DMS53 treated with DMSO at 0.1 percent for 48 hours (cell line): Measurements from ENCODE around the gene SRP68.

Source experiments
- DNase-seq: peaks from one replicate; lab custom pipeline; 2025; ENCODE audit not compliant: unreplicated experiment; lab: John Stamatoyannopoulos, UW

Gene SRP68

DNA sequence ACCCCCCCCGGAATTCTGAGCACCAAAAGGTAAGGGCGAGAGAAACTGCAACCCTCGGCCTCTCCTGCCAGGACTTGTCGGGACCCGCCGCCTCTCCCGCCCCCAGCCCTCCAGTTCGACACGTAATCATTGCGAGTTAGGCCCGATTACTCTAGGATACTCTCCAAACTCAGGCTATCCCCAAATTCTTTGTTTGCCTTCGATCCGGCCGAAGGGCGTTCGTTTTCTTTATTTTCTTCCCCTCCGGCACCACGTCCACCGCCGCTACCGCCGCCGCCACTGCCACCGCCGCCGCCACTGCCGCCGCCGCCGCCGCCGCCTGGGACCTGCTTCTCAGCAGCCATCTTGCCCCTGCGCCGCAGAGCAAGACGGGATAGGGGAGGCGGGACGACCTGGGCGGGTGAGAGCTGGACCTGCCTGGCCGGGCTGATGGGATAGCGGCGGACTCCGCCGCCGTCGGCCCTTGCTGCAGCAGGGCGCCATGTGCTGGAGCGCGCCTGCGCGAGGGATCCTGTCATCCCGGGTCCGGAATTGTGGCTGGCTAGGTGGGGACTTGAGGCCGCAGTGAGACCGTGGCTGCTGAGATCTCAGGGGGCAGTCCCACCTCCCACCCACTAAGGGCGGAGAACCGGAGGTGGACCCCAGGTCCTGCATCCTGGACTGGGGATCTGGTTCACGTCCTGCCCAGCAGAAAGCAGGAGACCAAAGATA, at the start of gene SRP68:
TSS of gene SRP68 (minus strand) at position 370 of the 711 bp plus-strand sequence. CDS start at position 344, 26 bp downstream.
- DNase-seq: peak; percentile 89

DNA sequence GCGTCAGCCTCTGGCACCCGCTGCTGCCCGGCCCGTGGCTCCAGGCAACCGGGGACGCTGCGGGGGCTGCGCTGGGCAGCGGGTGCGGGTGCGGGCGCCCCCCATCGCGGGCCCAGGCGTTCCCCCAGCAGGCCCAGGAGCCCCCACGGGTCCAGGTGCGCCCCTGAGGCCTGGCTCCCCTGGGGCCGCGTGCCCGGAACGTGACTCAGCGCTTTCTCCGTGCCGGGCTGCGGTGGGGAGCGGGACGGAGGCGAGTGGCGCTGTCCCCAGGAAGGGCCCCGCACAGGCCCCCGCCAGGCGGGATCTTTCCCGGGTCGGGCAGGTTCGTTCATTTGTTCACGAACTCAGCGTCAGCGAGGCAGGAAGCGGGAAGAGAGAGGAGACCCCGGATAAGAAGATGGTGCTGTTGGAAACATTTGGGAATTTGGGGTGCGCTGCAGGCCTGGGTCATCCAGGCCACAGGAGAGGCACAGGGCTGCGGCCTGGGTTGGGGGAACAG, 49.7 kb upstream of the SRP68 start:
- DNase-seq: no peak

DNA sequence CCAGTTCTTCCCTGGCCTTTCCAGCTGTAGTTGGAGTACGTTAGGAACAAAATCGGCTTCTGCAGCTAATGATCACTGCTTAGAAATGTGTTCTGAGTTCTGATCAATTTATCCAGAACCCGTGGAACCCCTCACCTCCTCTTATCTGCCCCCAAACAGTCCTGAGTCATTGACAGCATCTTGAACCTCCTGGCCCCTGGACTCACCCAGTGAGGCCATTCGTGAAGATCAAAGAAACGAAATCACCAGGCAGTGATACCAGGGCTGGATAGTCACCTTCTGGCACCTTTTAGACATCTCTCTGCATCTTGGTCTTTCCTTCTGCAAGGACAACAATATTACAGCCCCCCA, 48.3 kb upstream of the SRP68 start:
- no peak for DNase-seq

DNA sequence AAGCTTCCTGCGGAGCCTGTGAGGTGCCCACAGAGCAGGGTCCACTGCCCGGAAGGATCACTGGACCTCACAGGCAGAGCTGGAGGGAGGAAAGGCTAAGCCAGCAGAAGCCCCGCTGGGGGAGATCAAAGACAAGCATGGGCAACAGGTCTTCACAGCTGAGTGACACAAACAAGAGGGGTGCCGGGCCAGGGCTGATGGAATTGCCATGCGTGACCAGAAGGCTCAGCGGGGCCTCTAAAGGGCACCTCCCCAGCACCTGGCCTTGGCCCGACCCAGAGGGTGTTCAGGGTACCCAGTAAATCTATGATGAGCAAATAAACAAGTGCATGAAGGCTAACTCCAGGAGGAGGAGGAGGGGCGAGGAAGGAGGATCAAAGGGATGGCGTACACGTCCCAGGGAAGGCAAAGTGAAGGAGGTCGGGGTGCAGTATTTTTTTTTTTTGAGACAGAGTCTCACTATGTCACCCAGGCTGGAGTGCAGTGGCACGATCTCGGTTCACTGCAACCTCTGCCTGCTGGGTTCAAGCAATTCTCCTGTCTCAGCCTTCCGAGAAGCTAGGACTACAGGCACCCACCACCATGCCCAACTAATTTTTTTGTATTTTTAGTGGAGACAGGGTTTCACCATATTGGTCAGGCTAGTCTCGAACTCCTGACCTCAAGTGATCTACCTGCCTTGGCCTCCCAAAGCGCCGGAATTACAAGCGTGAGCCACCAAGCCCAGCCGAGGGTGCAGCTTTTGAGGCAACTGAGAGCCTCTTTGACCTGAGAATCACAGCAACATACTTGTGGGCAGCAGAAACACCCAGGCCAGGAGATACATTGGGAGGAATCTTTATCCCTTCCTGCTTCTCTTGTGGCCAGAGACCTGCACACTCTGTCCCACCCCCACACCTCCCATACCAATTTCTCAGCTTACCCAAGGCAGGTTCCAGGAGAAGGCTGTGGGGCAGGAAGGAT, 47.4 kb upstream of the SRP68 start:
- no peak for DNase-seq

DNA sequence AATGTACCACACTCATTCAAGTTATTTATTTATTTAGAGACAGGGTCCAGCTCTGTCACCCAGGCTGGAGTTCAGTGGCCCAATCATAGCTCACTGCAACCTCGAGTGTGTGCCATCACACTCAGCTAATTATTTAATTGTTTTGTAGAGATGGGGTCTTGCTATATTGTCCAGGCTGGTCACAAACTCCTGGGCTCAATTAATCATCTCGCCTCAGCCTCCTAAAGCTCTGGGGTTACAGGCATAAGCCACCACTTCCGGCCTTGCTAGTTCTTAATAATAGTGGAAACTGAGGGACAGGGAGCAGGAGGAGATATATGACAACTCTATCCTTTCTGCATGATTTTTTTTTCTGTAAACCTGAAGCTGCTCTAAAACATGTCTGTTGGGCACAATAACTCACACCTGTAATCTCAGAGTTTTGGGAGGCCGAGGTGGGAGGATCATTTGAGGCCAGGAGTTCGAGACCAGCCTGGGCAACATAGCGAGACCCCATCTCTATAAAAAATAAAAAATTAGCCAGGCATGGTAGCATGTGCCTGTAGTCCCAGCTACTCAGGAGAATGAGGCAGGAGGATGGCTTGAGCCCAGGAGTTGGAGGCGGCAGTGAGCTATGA, 42.9 kb upstream of the SRP68 start:
- DNase-seq: no peak

DNA sequence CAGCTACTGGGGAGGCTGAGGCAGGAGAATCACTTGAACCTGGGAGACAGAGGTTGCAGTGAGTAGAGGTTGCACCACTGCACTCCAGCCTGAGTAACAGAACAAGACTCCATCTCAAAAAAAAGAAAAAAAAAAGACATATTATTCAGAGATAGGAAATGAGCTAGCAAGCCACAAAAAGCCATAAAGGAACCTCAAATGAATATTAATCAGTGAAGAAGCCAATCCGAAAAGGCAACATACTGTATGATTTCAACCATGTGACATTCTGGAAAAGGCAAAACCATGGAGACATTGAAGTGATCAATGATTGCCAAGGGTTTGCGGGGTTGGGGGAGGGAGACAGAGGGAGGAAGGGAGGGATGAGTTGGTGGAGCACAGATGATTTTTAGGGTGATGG, 39.6 kb upstream of the SRP68 start:
- no peak for DNase-seq

DNA sequence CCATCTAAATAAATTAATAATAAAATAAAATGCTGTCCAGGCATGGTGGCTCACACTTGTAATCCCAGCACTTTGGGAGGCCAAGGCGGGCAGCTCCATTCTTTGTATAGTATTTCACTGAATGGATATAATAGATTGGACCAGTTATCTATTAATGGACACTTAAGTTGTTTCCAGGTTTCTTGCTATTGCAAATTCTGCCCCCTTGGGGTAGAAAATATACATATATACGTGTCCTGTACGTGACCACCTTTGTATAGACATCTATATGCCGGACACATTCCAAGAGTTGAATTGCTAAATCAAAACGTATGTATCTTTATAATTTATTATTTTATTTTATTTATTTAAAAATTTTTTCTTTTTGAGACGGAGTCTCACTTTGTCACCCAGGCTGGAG, 35.2 kb upstream of the SRP68 start:
- DNase-seq: no peak

DNA sequence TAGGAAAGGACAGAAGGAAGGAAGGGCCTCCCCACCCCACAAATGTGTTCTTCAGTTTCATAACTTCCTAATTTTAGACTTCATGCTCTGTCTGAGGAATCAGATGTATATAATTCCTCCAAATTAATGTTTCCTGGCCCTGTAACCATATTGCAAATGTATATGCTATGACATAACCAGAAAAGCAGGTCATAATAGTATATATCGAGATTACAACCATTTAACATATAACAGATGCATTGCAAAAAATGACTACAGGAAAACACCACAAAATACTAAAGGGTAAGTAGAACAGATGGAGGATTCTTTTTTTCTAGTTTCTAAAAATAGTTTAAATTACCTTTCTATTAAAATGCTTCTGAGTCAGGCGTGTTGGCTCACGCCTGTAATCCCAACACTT, 34.4 kb upstream of the SRP68 start:
- DNase-seq: no peak

DNA sequence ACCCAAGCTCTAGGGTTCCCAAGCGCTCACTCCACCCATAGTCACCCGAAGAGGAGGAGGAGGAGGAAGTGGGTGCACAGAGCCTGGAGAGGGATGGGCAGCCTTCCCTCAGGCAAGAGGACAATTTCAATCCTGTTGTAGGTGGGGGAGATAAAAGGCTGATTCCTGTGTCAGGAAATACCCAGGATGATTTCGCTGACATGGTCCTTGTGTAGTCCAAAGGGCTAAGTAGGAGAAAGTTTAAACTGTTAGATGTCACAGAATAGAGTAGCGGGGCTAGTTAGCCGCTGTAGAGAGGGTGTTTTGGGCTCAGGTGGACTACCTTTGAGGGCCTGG, 32.5 kb upstream of the SRP68 start:
- DNase-seq: no peak

DNA sequence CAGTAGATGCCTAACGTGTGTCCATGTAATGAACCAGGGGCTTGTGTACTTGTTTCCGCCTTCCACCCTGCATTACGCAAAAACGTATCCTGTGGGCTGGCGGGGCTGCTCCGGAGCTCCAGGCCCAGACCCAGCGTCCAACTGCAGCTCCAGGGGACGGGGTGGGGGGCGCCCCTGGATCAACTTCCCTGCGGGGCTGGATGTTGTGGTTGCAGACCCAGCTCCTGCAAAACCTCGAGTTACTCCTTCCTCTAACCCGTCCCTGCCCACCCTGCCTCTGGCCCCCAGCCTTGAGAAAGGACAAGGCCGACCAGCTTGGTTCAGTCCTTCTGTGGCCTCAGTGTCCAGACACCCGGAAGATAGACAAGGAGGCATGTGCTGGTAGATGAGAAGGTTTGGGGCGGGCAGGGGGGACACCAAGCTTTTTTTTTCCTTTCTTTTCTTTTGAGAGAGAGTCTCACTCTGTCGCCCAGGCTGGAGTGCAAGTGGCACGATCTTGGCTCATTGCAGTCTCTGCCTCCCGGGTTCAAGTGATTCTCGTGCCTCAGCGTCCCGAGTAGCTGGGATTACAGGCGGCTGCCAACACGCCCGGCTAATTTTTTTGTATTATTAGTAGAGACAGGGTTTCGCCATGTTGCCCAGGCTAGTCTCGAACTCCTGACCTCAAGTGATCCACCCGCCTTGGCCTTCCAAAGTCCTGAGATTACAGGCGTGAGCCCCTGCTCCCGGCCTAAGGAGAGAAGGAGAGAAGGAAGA, 32.0 kb upstream of the SRP68 start:
- no peak for DNase-seq

DNA sequence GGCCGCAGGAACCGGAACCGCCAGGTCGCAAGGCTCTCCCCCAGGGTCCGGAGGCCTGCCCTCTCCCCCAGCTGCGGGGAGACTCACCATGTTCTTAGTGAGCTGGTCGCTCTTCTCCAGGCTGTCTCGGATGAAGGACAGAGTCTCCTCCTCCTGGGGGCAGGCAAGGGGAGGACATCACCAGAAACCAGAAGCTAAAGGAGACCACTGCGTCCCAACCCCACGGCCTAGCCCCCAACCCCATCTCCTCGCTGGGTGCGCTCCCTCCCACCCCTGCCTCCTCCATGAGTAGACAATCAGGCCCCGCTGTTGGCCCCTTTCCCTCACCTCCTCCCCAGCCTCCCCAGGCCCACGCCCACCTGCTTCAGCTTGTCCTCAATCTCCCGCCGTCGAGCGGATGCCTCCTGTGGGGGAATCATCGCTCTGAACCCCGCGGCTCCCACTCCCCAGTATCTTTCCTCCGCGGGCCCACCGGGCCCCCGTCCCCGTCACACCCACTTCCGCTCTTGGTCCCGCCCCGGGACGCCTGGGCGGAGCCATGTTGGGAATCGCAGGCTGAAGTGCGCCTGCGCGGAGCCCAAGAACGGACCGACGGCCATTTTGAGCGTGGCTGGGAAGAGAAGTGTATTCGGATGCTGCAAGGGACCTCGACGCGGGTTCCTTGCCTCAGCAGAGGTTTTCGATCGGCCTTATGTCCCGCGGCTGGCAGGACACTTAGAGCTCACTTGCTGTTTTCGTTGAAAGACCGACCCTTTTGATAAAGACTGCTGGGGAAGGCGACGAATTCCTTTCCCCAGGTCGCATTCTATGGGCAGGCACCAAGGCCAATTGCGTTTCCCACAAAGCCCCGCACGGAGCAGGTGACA, 31.2 kb upstream of the SRP68 start, which contains the start of gene EXOC7:
TSS of gene EXOC7 (minus strand) at position 514 of the 866 bp plus-strand sequence. CDS start at position 419, 95 bp downstream.
- DNase-seq: peak; percentile 83

DNA sequence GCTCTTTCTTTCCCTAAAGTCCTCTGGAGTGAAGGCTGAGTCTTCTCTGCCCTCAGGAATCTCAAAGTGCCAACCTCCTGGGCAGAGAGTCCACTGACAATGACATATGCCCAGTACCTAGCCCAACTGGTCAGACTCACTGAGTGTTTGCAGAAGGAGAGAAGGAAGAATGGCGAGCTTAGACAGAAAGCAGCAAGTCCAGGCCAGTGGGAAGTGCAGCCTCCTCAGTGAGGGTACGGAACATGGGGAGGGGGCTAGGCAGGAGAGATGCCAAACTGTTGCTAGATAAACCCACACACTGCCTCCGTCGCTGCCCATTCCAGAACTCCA, 30.6 kb upstream of the SRP68 start:
- no peak for DNase-seq

DNA sequence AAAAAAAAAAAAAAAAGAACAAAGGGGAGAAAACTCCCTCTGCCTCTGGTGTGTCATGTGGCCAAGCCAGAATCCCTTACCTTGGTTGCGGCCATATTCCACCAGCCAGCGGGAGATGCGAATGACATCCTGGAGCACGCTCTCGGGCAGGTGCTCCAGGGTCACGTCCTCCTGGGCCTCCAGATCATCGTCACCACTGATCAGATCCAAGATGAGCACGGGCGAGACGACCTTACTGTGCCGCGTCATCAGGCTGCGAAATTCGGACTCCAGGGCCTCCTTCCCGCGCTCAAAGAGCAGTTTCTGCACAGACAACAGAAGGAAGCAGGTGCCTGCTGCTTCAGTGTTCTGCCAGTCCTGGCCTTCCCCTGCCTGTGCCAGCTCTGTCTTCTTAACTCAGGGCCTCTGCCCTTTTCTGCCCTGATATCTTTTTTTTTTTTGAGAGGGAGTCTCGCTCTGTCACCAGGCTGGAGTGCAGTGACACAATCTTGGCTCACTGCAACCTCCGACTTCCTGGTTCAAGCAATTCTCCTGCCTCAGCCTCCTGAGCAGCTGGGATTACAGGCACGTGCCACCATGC, 25.5 kb upstream of the SRP68 start:
- no peak for DNase-seq

DNA sequence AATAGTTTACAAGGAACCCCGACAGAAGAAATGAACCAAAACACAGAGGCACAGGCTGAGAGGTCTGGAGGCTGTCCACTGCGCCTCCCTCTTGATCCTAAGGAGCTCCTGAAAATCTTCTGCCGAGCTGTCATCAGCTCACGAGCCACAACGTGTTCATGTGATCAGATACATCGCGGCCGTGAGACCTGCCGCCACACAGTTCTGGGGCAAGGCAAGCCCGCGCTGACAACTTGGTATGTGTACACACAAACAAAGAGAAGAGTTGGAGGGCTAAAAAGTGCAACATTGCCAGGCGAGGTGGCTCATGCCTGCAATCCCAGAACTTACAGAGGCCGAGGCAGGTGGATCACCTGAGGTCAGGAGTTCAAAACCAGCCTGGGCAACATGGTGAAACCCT, 23.6 kb upstream of the SRP68 start:
- no peak for DNase-seq

DNA sequence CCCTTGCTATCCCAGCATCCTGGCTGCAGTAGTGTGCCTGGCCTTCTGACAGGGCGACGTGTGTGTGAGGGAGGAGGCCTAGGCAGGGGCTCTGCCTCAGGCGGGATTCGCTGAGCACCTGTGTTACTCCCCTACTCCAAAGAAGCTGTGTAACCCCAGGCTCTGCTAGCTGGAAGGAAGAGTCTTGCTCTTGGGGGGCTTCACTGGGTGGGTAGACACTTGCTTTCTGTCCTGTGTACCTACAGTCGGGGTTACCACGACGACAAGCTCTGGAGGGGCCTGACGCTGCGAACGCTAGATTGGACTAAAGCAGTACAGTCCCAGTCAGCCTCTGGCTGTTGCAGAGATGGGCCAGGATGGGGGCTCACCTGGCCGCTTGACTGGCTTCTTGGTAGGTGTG, 21.7 kb upstream of the SRP68 start:
- no peak for DNase-seq

DNA sequence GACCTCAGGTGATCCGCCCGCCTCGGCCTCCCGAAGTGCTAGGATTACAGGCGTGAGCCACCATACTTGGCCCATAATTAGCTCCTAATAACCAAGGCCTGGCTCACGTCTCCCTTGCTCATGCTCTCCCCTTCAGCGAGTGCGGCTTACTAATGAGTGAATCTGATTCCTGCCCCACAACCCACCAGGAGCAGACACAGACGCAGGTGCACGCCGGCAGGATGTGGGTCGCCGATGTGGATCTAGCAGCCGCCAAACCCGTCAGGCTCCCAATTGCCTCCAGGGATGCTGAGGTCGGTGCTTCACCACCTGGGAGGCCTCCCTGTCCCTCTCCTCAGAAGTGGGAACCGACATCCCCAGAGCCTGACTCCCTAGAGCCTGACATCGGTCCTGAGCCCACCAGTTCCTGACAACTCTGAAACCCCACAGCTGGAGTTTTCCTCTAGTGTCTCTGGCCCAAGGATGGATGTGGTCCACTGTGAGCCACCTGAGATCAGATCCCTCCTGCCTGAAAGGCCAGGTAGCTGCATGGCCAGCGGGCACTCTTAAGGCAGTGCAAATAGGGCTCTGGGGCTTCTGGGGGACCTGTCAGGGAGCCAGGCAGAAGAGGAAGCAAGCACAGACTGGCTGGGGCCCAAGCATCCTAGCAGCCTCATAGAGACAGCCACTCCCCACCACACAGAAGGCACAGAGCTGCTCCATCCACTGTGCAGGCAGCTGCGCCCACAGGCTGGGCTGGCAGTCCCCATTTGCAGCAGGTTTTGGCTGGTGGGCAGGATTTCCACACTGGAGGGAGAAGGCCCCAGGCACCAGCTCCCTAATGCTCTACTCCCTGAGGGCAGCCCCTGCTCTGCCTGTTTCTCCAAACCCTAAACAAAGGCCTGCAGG, 20.5 kb upstream of the SRP68 start:
- no peak for DNase-seq

DNA sequence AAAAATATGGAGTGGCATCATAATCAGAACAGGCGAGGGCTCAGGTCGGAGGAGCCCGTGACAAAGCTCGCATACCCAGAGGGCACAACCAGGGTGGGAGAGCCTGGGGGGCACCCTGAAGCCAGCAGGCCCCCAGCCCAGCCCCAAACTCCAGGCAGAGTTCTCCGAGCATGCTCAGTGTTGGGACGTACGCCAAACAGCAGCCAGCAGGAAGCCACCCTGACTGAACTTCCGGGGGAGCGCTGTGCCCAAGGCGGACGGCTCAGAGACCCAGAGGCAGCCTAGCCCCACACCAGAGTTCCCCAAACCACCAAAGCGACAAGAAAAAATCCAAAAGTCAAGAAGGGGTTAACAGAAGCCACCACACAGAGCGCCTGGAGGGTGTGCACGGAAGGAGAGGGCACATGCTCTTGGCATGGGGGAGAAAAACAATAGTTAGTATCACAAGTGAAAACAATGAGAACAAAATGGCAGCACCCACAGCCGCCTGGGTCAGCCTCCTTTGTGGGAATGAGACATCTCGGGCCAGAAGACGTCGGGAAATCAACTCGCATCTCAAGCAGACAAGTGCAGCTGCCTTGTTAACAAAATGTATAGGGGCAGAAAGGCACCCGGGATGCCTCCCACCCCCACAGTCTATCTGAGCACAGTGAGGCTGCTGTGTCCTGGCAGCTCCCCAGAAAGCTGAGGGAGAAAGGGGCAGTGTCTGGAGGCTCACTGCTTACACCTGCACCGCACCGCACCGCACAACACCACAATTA, 19.4 kb upstream of the SRP68 start:
- DNase-seq: no peak

DNA sequence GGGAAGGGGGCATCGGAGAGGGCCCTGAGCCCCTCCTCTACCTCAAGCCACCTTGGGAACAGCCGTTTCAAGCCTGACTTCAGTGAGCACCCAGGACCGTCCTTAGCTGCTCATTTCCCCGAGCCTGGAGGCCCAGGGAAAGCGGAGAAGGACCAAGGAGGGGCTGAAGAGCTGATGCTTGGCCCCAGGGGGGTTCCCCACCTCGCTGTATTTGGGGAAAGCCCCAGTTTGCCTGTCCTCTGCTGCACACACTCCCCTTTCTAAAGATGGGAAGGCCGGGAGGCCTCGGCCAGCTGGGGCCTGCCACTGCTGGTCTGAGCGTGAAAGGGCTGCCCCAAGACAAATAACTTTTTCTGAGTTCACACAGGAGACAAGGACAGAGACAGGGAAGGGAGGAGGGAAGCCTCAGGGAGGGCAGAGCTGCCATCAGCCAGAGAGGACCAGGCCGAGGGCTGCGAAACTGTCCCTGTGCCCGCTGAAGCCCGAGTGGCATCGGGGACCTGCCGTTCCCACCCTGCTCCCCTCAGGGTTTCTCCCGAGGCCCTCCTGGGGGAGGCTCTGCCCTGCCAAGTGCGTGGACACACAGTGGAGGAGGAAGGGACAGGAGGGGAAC, 18.3 kb upstream of the SRP68 start:
- DNase-seq: no peak
